GM19372 (cell line): ENCODE data around the gene RNF151.
A peak's percentile ranks its signal among the peaks of the same experiment; 100 is the strongest.
"Not testable (repeated sequence)": the region's sequence is repeated elsewhere in the genome, so short reads cannot be mapped to it uniquely, and the experiment has no call there.

Experiments used
- ATAC-seq: cut with Tn5 transposase; IDR thresholded peaks from one replicate; pipeline ENCODE4 v1.9.1; 2021; ENCODE audit warnings: mild to moderate bottlenecking, low read depth, moderate library complexity; ENCODE audit not compliant: unreplicated experiment

Gene RNF151

GRCh38 chr16:2004795-2005517 lies 38.3 kb downstream of the RNF151 start:
- ATAC-seq = no peak

GRCh38 chr16:2005646-2006045 lies 39.0 kb downstream of the RNF151 start:
- ATAC-seq = no peak

GRCh38 chr16:2006317-2006716 lies 39.7 kb downstream of the RNF151 start:
- ATAC-seq = no peak

DNA sequence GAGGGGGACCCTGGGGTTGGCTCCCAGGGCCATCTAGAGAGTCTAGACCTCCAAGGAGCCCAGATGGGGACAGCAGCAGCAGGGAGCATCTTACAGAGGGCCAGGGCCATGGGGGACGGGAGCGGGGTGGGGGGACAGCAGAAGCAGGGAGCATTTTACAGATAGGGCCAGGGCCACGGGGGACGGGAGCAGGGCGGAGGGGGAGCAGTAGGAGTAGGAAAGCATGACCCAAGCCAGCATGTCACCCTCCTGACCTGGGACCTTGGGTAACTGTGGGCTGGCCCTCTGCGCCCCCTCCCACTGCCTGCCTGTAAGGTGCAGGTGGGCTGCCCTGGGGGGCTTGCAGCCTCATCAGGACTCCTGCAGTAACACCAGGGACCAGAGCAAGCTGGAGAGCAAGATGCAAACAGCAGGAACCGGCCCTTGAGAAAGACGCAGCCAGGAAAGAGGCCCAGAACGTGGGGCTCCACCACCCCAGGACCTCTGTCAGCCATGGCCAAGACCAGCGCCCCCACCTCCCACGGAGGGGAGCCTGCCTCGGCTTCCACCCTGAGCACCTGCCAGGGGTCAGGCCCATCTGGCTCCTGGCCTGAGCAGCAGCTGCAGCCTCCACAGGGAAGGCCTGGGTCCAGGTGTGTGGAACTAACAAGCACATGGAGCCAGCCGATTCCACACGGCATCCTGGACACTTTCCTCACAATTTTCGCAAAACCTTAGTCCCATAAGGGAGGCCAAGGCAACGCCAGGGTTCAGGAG lies 40.6 kb downstream of the RNF151 start:
- no peak for ATAC-seq

DNA sequence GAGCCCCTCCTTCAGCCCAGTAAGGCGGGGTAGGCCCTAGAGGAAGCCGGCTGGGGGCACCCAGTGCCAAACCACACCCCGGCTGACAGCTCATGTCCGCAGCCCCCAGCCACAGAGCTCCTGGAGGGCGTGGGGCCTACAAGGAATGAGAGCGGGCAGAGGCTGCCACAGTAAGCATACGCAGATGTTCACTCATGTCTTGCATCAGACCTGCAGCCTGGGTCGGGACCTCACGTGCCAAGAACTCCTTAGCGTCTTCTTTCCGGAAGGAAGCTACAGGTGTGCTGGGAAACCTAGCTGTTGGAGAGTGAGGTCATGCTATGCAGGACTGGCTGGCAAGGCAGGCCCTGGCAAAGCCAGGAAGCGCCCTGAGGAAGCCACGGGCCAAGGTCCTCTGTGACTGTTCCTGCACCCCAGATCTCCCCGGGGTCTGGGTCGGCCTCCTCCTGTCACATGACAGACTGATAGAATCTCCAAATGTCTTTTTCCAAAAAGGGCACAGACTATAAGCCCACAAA lies 41.4 kb downstream of the RNF151 start:
- ATAC-seq = no peak

- ATAC-seq = no peak
These were observed 42.0 kb downstream of the RNF151 start for GRCh38 chr16:2008631-2009163.

- ATAC-seq = peak; percentile 30
These were observed 42.6 kb downstream of the RNF151 start for GRCh38 chr16:2009164-2009711.

DNA sequence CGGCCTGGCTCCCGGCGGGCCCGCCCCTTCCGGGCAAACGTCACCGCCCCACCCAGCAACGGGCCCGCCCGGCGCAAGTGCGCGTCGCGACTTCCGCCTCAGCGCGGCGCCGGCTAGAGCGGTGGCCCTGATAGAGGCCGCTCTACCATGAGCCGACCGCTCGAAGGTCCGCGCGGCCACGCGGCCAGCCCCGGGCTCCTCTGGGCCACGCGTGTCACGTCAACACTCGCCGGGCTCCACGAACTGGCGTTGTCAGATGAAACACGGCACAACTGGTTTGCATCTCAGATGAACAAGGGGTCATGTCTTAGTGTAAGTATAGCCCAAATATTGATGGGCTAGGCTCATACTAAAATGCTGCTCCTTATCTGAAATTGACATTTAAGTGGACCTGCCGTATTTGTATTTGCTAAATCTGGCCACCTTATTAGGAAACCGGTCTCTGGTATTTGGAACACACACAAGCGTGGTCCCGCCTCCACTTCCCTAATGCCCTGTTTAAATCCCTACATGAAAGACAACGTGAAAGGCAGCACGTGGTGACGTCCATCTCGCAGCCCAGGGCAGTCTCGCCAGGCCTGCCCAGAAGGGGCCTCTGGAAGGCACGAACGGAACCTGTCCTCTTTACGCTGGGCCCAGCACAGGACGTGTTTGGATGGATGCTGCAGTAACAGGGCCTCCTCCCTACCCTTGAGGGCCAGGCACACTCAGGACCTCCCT lies 43.3 kb downstream of the RNF151 start, which contains the start of gene ZNF598:
TSS of gene ZNF598 (minus strand) at position 31 of the 720 bp plus-strand sequence.
- ATAC-seq = peak; percentile 89

- ATAC-seq = not testable (repeated sequence)
These were observed 45.1 kb downstream of the RNF151 start for GRCh38 chr16:2011726-2012125.

DNA sequence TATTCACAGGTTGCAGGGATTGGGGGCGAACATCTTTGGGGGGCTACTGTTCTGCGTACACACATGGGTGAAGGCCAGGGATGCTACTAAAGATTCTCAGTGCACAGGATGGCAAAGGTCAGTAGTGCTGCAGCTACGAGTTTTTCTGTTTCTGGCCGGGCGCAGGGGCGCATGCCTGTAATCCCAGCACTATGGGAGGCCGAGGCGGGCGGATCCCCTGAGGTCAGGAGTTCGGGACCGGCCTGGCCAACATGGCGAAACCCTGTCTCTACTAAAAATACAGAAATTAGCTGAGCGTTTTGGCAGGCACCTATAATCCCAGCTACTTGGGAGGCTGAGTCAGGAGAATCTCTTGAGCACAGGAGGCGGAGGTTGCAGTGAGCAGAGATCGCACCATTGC lies 46.9 kb downstream of the RNF151 start:
- ATAC-seq = no peak

DNA sequence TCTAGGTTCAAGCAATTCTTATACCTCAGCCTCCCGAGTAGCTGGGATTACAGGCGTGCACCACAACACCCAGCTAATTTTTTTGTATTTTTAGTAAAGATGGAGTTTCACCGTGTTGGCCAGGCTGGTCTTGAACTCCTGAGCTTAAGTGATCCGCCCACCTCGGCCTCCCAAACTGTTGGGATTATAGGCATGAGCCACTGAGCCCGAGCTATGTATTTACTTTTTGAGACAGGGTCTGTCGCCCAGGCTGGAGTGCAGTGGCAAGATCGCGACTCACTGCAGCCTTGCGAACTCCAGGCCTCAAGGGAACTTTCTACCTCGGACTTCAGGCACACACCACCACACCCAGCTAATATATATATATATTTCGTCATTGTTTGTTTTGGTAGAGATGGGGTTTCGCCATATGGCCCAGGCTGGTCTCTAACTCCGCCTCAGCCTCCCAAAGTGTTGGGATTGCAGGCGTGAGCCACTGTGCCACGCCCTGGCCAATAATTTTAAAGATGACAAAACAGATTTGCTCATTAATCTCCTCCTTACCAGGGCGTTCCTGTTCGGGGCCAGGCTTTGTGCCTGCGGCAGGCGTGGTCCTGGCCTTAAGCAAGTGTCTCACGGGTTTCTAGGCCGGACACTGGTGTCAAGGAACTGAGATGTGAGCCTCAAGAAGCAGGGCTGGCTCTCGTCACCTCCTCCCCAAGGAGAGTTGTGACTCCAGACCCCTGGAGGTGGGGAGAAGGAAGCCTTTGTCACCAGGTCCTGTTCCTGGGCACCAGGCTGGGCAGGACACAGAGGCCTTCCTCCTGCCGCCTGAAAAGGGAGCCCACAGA lies 48.7 kb downstream of the RNF151 start:
- ATAC-seq = no peak

- no peak for ATAC-seq
These were observed 49.2 kb downstream of the RNF151 start for GRCh38 chr16:2015947-2016208.

DNA sequence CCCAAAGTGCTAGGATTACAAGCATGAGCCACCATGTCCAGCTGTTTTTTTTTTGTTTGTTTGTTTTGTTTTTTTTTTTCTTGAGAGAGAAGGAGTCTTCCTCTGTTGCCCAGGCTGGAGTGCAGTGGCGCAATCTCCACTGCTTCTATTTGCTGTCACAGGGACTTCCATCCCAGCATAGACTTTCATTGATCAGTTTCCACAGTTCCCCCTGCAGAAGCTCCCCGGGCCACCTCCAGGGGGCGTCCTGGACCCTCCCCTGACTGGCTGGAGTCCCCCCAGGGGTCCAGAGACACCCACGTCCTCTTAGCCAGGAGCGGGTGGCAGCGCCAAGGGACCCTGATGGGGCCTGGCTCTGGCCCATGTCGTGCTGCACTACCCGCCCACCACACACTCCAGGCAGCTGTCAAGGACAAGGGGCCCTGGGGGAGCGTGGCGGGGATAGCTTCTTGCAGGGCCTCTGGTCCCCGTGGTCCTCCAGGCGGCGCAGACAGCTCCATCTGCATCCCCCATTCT lies 49.8 kb downstream of the RNF151 start:
- ATAC-seq = no peak
